Activated T-cell treated with anti-CD3 and anti-CD28 coated beads for 1 hour (primary cell): ENCODE results near the gene ADAMTS7.
"Not testable (repeated sequence)": the region's sequence is repeated elsewhere in the genome, so short reads cannot be mapped to it uniquely, and the experiment has no call there.

ENCODE experiments used
- DNase-seq: peaks from one replicate; pipeline ENCODE4 v3.0.0-alpha.2; 2020; ENCODE audit warnings: low read depth

Gene ADAMTS7

DNA sequence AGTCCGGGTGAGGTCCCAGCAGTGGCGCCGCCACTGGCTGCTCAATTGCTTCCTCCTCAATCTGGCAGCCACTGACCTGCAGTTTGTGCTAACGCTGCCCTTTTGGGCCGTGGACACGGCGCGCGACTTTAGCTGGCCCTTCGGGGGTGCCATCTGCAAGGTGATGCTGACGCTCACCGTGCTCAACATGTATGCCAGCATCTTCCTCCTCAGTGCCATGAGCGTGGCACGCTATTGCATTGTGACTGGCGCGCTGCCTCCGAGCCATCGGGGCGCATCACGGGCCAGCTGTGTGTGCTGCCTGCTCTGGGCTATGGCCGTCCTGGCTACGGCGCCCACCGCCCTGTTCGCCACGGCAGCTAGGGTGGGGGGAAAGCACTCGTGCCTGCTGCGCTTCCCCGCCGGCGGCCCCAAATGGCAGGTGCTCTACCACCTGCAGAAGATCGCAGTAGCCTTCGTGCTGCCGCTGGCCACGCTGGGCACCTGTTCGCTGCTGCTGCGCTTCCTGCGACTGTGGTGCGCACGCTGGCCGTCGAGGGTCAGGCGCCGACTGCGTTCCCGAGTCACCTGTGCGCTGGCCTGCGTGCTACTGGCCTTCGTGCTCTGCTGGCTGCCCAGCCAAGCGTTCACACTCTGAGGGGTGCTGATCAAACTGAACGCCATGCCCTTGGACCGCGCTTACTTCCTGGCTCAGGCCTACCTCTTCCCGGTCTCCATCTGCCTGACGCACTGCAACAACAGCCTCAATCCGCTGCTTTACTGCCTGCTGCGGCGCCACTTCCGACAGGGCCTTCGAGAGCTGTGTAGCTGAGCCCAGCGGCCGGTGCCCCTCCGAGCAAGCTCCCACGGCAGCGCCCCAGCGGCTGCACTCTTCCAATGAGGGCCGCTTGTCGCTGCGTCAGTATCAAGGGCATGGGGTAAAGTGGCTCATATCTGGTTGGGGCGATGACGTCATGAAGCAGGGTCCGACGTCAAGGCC is 20.3 kb upstream of the ADAMTS7 start:
- no peak for DNase-seq

GRCh38 chr15:78830514-78831228 is 19.4 kb upstream of the ADAMTS7 start:
- DNase-seq, result no peak

GRCh38 chr15:78828920-78829319 is 17.7 kb upstream of the ADAMTS7 start:
- DNase-seq, result no peak

DNA sequence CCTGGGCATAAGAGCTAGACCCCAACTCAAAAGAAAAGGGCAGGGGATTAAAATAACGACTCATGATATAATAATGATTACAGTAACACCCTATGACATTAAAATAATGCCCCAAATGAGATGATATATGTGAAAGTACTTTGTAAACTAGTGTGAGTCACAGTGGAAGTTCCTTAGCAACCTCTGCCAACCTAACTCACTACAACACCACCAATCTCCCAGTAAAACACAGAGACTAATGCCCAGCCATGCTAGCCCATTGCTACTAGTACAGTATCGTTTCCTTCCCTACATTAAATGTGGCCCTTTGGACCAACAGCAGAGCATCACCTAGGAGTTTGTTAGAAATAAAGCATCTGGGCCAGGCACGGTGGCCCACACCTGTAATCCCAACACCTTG is 11.2 kb upstream of the ADAMTS7 start:
- DNase-seq, result no peak

- DNase-seq, result no peak
Observed at GRCh38 chr15:78811825-78812183, 540 bp upstream of the ADAMTS7 start.

- no peak for DNase-seq
Observed at GRCh38 chr15:78810362-78811123, 721 bp downstream of the ADAMTS7 start.

- DNase-seq, result no peak
Observed at GRCh38 chr15:78810003-78810361, 1.3 kb downstream of the ADAMTS7 start.

DNA sequence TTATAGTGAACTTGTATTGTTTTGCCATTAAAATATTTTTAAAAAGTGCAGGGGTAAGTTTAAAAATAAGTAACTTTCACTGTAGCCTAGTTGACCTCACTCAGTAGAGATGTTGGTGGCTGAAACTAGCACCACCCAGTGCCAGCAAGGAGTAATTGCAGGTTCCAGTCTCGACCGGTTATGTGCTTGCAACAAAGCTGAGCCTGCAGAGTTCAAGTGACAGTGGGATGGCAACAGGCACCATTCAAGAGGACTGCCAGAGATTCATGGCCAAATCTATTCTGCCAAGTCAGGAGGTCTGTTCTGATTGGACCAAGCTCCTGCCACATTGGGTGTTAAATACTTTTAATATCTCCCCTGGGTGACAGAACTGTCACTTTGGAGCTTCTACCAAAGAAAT is 2.7 kb downstream of the ADAMTS7 start:
- DNase-seq, result no peak

GRCh38 chr15:78807359-78807758 is 3.9 kb downstream of the ADAMTS7 start:
- no peak for DNase-seq

GRCh38 chr15:78804391-78804792 is 6.9 kb downstream of the ADAMTS7 start:
- DNase-seq, result no peak

GRCh38 chr15:78800806-78801205 is 10.5 kb downstream of the ADAMTS7 start:
- DNase-seq, result no peak

- no peak for DNase-seq
Observed at GRCh38 chr15:78800189-78800588, 11.1 kb downstream of the ADAMTS7 start.

GRCh38 chr15:78799102-78799501 is 12.2 kb downstream of the ADAMTS7 start:
- DNase-seq, result not testable (repeated sequence)

- not testable (repeated sequence) for DNase-seq
Observed at GRCh38 chr15:78798355-78798754, 12.9 kb downstream of the ADAMTS7 start.

DNA sequence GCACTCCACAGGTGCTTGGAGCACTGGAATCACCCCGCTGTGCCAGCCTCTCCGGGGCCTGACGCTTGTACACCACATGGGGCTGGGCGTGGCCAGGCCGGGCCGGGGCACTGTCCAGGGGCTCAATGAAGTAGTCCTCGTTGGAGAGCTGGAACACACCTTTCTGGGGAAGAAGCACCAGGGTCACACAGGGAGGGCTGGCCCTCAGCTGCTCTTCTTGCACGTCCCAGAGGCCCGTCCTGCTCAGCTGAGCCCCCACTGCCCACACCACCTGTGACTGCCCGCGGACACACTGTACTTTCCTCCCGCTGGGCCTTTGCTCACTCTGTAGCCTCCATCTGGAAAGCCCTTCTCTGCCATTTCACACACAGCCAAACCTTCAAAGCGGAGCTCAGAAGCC is 13.3 kb downstream of the ADAMTS7 start:
- no peak for DNase-seq

DNA sequence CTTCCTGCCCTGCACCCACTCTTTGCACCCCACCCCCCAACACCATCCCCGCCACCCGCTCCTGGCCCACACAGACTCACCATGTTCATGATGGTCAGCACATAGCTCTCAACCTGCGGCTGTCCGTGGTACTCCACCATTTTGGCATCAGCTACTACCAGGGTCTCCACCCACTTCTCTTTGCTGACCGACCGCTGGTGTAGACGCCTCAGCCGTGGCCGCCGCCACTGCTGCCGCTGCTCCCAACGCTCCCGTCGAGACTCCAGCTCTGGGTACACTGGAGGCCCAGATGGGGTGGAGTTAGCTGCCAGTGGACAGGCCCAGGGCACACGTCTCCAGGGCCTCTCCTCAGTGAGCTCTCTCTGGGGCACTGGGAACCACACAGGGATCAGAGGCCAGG is 14.8 kb downstream of the ADAMTS7 start:
- DNase-seq, result no peak

DNA sequence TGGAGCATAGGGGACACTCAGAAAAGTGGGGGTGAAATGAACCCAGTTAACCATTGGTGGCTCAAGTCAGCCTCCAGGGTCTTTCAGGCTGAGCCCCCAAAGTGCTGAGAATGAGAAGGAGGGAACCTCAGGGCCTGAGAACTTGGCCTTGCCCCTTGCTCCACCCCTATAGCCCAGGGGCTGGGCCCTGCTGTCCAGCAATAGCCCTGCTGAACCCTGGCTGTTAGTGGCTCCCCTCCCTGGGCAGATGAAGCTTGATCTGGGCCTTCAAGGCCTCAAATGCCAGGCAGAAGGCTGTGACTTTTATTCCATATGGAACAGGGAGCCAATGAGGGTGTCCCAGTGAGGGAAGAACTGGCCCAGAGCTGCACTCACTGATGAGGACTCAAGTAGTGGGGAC is 16.2 kb downstream of the ADAMTS7 start:
- no peak for DNase-seq

GRCh38 chr15:78794446-78794845 is 16.8 kb downstream of the ADAMTS7 start:
- DNase-seq, result not testable (repeated sequence)

- no peak for DNase-seq
Observed at GRCh38 chr15:78791357-78791756, 19.9 kb downstream of the ADAMTS7 start.

DNA sequence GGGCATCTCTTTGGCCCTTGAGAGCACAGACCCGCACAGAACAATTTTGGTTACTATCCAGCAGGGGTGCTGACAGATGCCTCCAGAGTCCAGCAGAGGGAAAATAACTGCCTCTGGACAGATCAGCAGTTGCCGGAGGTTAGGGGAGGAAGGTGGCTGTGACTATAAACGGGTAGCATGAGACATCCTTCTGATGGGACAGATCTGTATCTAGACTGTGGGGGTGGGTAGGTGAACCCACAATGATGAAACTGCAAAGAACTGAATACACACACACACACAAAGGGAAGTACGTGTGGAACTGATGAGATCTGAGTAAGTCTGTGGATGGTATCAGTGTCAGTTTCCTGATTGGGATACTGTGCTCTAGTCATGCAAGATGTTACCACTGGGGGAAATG is 21.2 kb downstream of the ADAMTS7 start:
- no peak for DNase-seq

DNA sequence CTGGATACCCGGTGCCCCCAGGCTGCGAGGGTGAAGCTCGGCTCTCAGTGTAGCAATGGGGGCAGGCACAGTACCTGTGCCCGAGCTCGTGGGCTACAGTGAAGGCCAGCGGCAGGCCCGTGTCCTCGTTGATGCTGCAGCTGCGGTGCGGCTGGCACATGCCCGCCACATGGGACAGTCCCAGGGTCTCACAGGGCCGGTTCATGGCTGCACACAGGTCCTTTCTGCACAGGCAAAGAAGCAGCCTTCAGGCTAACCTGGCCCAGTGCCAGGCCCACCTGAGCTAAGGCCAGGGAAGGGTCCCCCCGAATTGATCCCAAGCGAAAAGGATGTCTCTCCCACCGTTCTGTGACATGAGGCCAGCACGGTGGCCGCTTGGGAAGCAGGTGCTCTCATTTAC is 21.6 kb downstream of the ADAMTS7 start:
- no peak for DNase-seq

GRCh38 chr15:78788016-78788660 is 23.1 kb downstream of the ADAMTS7 start:
- no peak for DNase-seq
